Ishikawa (cell line): ENCODE measurements around the gene RHO.

Experiments
- CREB1 ChIP-seq: IDR thresholded peaks from 2 replicates; pipeline ENCODE4 v1.6.1; 2012; ENCODE audit warnings: low read depth
- RAD21 ChIP-seq: IDR thresholded peaks from 2 replicates; pipeline ENCODE4 v1.6.1; 2012; ENCODE audit warnings: low read depth
- TF ChIP-seq, protein P1 (sequence below): IDR thresholded peaks from 2 replicates; pipeline ENCODE4 v1.6.1; 2012

DNA sequence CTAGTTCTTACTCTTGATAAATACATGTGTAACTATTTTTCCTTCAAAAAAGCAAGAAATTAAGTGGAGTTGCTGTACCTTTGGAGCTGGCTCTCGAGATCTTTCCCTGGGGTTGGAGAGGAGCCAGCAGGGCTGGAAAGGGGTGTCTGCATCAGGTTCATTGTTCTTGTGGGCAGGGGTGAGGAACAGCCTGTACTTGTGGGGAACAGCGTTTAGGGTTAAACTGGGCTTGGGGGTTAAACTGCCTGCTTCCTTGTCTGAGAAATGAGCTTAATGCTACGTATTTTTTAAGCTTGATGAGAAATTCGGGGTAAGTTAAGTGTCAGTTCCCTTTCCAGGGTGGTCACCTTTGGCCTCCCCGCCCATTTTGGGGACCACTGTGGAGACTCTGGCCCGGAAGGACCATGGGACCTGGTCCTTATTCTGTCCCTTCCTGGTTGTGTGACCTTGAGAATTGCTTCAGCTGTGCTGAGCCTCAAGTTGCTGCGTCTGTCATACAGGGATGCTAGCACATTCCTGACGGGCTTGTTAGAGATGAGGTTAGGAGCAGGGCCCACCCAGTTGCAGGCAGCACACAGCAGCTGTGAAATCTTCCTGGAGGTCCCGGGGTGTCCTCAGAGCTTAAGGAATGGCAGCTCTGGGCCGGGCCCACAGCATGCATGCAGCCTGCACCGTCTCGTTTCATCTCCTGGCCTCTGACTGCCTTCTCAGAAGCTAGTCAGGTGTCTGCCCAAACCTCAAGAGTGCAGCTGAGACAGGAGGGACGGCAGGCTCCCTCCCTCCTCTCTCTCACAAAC lies 26.1 kb downstream of the RHO start:
- TF ChIP-seq CREB1 (no peak), RAD21 (no peak)
- TF ChIP-seq, protein P1, sequence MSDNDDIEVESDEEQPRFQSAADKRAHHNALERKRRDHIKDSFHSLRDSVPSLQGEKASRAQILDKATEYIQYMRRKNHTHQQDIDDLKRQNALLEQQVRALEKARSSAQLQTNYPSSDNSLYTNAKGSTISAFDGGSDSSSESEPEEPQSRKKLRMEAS: no peak
